HG03575 (cell line): Measurements from ENCODE around the gene RAB3A.
A peak's percentile ranks its signal among the peaks of the same experiment; 100 is the strongest.

Experiments
- ATAC-seq: cut with Tn5 transposase; IDR thresholded peaks from one replicate; pipeline ENCODE4 v1.9.1; 2021; ENCODE audit not compliant: unreplicated experiment, insufficient number of reproducible peaks, low FRiP score; ENCODE audit errors: extremely low read depth

The RAB3A gene

GRCh38 chr19:18203408-18203862, 407 bp downstream of the RAB3A start:
- no peak for ATAC-seq

GRCh38 chr19:18202778-18203407, 949 bp downstream of the RAB3A start:
- ATAC-seq: no peak

- no peak for ATAC-seq
These were observed 1.5 kb downstream of the RAB3A start for GRCh38 chr19:18202397-18202777.

- ATAC-seq: no peak
These were observed 5.5 kb downstream of the RAB3A start for GRCh38 chr19:18198374-18198773.

GRCh38 chr19:18197941-18198340, 5.9 kb downstream of the RAB3A start:
- no peak for ATAC-seq

- no peak for ATAC-seq
These were observed 6.5 kb downstream of the RAB3A start for GRCh38 chr19:18197306-18197705.

- ATAC-seq: no peak
These were observed 7.4 kb downstream of the RAB3A start for GRCh38 chr19:18196511-18196845.

GRCh38 chr19:18194554-18195238, 9.1 kb downstream of the RAB3A start:
- ATAC-seq: no peak

- no peak for ATAC-seq
These were observed 9.7 kb downstream of the RAB3A start for GRCh38 chr19:18194181-18194530.

GRCh38 chr19:18193388-18194180, 10.3 kb downstream of the RAB3A start:
- no peak for ATAC-seq

- peak; percentile 41 for ATAC-seq
These were observed 11.0 kb downstream of the RAB3A start, which contains the start of gene MPV17L2 for GRCh38 chr19:18192673-18193387. Gene MPV17L2 (plus strand): TSS chr19:18193218. CDS start chr19:18193282, 64 bp downstream.

- no peak for ATAC-seq
These were observed 12.2 kb downstream of the RAB3A start for GRCh38 chr19:18191640-18192062.

- ATAC-seq: no peak
These were observed 13.6 kb downstream of the RAB3A start for GRCh38 chr19:18190278-18190677.

GRCh38 chr19:18185538-18185937, 18.3 kb downstream of the RAB3A start:
- ATAC-seq: no peak

- no peak for ATAC-seq
These were observed 20.3 kb downstream of the RAB3A start for GRCh38 chr19:18183529-18183928.

GRCh38 chr19:18179957-18180356, 23.9 kb downstream of the RAB3A start:
- ATAC-seq: no peak

GRCh38 chr19:18176367-18177310, 27.2 kb downstream of the RAB3A start:
- no peak for ATAC-seq

- no peak for ATAC-seq
These were observed 28.9 kb downstream of the RAB3A start for GRCh38 chr19:18174983-18175382.
